Panc1 (cell line): ENCODE results near the gene PLA2G15. TPM values are rescaled to one million over a fixed set of nuclear protein-coding genes. Genes with fewer than 3 reads are reported as not detected.

Experiments
- ATAC-seq: fragments of 200-7000 bp; cut with Tn5 transposase; 2 replicates; pipeline ENCODE4 v1.9.1; 2020; ENCODE audit warnings: mild to moderate bottlenecking, moderate library complexity
- BruUV-seq: library from RNA; stranded (reverse); fragments of 400-500 nt; replicated peaks from 2 replicates; lab custom pipeline; 2021; lab: Mats Ljungman, UMichigan
- CTCF ChIA-PET: fragments of 300-600 bp; sonication (Branson Sonifier 250); formaldehyde crosslinking; loops from one replicate; lab custom pipeline; 2022; ENCODE audit warnings: antibody characterized with exemption; lab: Charles Lee
- POLR2A ChIA-PET: fragments of 300-600 bp; sonication (Branson Sonifier 250); formaldehyde crosslinking; loops from one replicate; lab custom pipeline; 2022; ENCODE audit warnings: antibody characterized with exemption; lab: Charles Lee
- DNase-seq: peaks from one replicate; pipeline ENCODE4 v3.0.0-alpha.2; 2010; ENCODE audit warnings: low read depth, low spot score
- H3K27ac ChIP-seq: 2 replicates; pipeline ENCODE4 v1.5.1; 2011; ENCODE audit warnings: mild to moderate bottlenecking, low read length, inconsistent platforms
- H3K27me3 ChIP-seq: fragments of 200-500 bp; sonication (Bioruptor generic); 2 replicates; pipeline ENCODE4 v1.6.0; 2014; ENCODE audit warnings: low read length, inconsistent platforms; ENCODE audit not compliant: control insufficient read depth, insufficient read depth
- H3K36me3 ChIP-seq: fragments of 200-500 bp; sonication (Bioruptor generic); 2 replicates; pipeline ENCODE4 v1.5.1; 2014; ENCODE audit warnings: inconsistent platforms, mild to moderate bottlenecking, low read length, moderate library complexity; ENCODE audit not compliant: control insufficient read depth, insufficient read depth
- H3K4me1 ChIP-seq: 2 replicates; pipeline ENCODE4 v1.5.1; 2011; ENCODE audit warnings: inconsistent platforms, mild to moderate bottlenecking, low read length, moderate library complexity; ENCODE audit not compliant: control insufficient read depth, insufficient read depth
- H3K4me3 ChIP-seq, 2 experiments: 2 replicates each; pipeline ENCODE4 v1.5.1; 2011 to 2012; ENCODE audit warnings: low read depth in 2 of 2, low read length in 2 of 2, mild to moderate bottlenecking in 2 of 2, inconsistent platforms in 1 of 2, moderate library complexity in 1 of 2
- H3K9me3 ChIP-seq: fragments of 200-500 bp; sonication (Bioruptor generic); 2 replicates; pipeline ENCODE4 v1.5.1; 2014; ENCODE audit warnings: low read depth, mild to moderate bottlenecking, inconsistent platforms, low read length, moderate library complexity; ENCODE audit not compliant: control insufficient read depth, insufficient read depth
- POLR2AphosphoS5 ChIP-seq: IDR thresholded peaks from 2 replicates; pipeline ENCODE4 v1.6.1; 2012; ENCODE audit warnings: mild to moderate bottlenecking, low read depth, low read length, moderate library complexity
- SIN3A ChIP-seq: IDR thresholded peaks from 2 replicates; pipeline ENCODE4 v1.6.1; 2012; ENCODE audit warnings: low read depth, mild to moderate bottlenecking, low read length, moderate library complexity, borderline replicate concordance; ENCODE audit not compliant: insufficient read depth
- TCF7L2 ChIP-seq: IDR thresholded peaks from 2 replicates; pipeline ENCODE4 v1.6.1; 2011; ENCODE audit warnings: mild to moderate bottlenecking, low read depth, low read length, inconsistent platforms
- in situ Hi-C: cut with HindIII; loops from 2 replicates; pipeline ENCODE4 v1.10.0; 2016; ENCODE audit warnings: low sequenced_read_pairs, low pct_unique_long_range_greater_than_20kb
- intact Hi-C: fragments of 100-400 bp; cut with micrococcal nuclease; formaldehyde crosslinking; loops from one replicate; pipeline ENCODE4 v1.10.0; 2022; ENCODE audit not compliant: unreplicated experiment
- total RNA-seq: library from RNA; stranded (reverse); gene quantifications from one replicate; pipeline ENCODE4 v1.2.1, GENCODE V29; 2021; ENCODE audit not compliant: unreplicated experiment
- TF ChIP-seq, protein P1 (sequence below), 2 experiments: IDR thresholded peaks; 2 replicates each; pipeline ENCODE4 v1.6.1; 2011 to 2012; ENCODE audit warnings: low read depth in 2 of 2, control low read depth in 1 of 2, low read length in 1 of 2, mild to moderate bottlenecking in 1 of 2, moderate library complexity in 1 of 2; ENCODE audit not compliant: insufficient read depth in 1 of 2
- TF ChIP-seq, protein P2 (sequence below): fragments of 450-650 bp; IDR thresholded peaks from 2 replicates; pipeline ENCODE4 v1.5.1; 2017; ENCODE audit warnings: mild to moderate bottlenecking

Gene PLA2G15
- total RNA-seq, 1 experiment from 2014 or later: 14.3 TPM

DNA sequence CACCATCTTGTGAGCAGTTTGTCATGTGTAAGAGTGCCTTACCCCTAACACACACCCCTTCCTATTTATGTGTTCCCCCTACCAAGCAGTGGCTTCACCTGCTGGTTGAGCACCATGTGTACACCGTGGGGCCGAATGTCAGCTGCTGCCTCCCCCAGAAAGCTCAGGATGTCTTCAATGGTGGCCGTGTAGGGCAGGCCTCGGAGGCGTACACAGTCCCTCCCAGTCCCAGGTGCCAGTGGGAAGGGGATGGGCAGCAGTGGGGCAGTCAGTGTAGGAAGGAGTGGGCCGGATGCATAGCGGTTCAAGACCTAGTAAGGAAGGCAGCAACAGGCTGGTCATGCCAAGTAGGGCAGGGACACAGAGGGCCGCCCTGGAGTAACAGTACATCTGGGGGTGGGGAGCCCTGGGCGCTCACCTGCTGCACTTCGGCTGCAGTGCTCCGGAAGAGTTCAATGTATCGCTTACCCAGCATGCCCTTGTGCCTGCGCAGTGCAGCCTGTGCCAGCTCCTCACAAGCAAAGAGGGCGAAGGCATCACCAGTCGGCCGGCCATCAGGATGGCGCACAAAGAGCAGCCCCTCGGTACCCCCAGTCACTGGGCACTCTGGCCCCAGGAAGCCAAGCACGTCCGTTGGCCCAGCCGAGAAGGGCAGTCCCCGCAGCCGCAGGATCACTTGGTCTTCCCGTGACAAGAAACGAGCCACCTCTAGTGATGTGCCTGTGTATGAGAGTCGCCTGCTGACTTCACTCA is 13.6 kb upstream of the PLA2G15 start:
- Histone ChIP-seq H3K4me1 (peaks cover 18% of the 10 kb centered on the region), H3K9me3 (no peaks in the 10 kb centered on the region), H3K27ac (no peak overlapping the region), H3K27me3 (no peaks in the 10 kb centered on the region), H3K36me3 (no peaks in the 10 kb centered on the region; the same call in 1 of the 2 replicates), H3K4me3 (no peak overlapping the region)
- ChIA-PET POLR2A (no interaction called here), CTCF (no interaction called here)
- TF ChIP-seq SIN3A (no peak), TCF7L2 (no peak), POLR2AphosphoS5 (no peak)
- TF ChIP-seq, protein P1, sequence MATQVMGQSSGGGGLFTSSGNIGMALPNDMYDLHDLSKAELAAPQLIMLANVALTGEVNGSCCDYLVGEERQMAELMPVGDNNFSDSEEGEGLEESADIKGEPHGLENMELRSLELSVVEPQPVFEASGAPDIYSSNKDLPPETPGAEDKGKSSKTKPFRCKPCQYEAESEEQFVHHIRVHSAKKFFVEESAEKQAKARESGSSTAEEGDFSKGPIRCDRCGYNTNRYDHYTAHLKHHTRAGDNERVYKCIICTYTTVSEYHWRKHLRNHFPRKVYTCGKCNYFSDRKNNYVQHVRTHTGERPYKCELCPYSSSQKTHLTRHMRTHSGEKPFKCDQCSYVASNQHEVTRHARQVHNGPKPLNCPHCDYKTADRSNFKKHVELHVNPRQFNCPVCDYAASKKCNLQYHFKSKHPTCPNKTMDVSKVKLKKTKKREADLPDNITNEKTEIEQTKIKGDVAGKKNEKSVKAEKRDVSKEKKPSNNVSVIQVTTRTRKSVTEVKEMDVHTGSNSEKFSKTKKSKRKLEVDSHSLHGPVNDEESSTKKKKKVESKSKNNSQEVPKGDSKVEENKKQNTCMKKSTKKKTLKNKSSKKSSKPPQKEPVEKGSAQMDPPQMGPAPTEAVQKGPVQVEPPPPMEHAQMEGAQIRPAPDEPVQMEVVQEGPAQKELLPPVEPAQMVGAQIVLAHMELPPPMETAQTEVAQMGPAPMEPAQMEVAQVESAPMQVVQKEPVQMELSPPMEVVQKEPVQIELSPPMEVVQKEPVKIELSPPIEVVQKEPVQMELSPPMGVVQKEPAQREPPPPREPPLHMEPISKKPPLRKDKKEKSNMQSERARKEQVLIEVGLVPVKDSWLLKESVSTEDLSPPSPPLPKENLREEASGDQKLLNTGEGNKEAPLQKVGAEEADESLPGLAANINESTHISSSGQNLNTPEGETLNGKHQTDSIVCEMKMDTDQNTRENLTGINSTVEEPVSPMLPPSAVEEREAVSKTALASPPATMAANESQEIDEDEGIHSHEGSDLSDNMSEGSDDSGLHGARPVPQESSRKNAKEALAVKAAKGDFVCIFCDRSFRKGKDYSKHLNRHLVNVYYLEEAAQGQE (IDR thresholded peaks at IDR 0.05; ENCODE audit: insufficient read depth in 1 of 2, low read depth in 2 of 2, low read length in 1 of 2): no peak
- TF ChIP-seq, protein P2, sequence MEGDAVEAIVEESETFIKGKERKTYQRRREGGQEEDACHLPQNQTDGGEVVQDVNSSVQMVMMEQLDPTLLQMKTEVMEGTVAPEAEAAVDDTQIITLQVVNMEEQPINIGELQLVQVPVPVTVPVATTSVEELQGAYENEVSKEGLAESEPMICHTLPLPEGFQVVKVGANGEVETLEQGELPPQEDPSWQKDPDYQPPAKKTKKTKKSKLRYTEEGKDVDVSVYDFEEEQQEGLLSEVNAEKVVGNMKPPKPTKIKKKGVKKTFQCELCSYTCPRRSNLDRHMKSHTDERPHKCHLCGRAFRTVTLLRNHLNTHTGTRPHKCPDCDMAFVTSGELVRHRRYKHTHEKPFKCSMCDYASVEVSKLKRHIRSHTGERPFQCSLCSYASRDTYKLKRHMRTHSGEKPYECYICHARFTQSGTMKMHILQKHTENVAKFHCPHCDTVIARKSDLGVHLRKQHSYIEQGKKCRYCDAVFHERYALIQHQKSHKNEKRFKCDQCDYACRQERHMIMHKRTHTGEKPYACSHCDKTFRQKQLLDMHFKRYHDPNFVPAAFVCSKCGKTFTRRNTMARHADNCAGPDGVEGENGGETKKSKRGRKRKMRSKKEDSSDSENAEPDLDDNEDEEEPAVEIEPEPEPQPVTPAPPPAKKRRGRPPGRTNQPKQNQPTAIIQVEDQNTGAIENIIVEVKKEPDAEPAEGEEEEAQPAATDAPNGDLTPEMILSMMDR: no peak
- ATAC-seq: no peak
- intact Hi-C loops (no loop called here), in situ Hi-C loops (no loop called here)
- DNase-seq: no peak
- no TSS peak for BruUV-seq

DNA sequence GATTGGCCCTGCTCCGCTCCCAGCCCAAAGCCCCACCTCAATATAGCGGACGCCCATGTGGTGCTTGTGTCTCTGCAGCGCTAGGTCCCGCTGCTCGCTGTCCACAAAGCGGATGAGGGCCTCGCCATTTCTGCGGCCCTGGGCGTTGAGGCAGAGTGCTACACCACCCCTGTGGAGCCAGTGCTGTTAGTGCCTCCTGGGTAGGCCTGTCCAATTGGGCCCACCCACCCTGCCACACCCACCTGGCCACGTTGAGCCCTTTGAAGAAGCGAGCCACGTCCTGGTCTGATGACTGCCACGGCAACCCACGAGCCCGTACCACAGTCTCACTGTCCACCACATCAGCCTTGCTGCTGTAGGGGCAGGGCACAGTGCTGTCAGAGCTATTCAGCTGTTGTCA is 12.8 kb upstream of the PLA2G15 start:
- Histone ChIP-seq H3K27me3 (no peaks in the 10 kb centered on the region), H3K9me3 (no peaks in the 10 kb centered on the region), H3K36me3 (no peaks in the 10 kb centered on the region; the same call in 1 of the 2 replicates), H3K4me1 (peaks cover 13% of the 10 kb centered on the region), H3K27ac (no peak overlapping the region), H3K4me3 (no peak overlapping the region)
- intact Hi-C loops: no loop called here
- in situ Hi-C loops: no loop called here
- ChIA-PET POLR2A (no interaction called here), CTCF (interaction anchor here (0.6 kb wide), 1 partner anchor 80 kb away, joined by 5 read pairs; no protein-coding TSS in a partner anchor)
- no peak for DNase-seq
- ATAC-seq: no peak
- no TSS peak for BruUV-seq
- TF ChIP-seq, protein P1 (IDR thresholded peaks at IDR 0.05; ENCODE audit: insufficient read depth in 1 of 2, low read depth in 2 of 2, low read length in 1 of 2): no peak
- no peak for TF ChIP-seq SIN3A
- no peak for TF ChIP-seq POLR2AphosphoS5
- TF ChIP-seq, protein P2: no peak
- no peak for TF ChIP-seq TCF7L2
